ENCODE measurements around the gene PSMD13. TPM values are rescaled to one million over a fixed set of nuclear protein-coding genes. Genes with fewer than 3 reads are reported as not detected.

PSMD13 gene
- total RNA-seq, 1 experiment from 2014 or later, result 403 TPM

DNA sequence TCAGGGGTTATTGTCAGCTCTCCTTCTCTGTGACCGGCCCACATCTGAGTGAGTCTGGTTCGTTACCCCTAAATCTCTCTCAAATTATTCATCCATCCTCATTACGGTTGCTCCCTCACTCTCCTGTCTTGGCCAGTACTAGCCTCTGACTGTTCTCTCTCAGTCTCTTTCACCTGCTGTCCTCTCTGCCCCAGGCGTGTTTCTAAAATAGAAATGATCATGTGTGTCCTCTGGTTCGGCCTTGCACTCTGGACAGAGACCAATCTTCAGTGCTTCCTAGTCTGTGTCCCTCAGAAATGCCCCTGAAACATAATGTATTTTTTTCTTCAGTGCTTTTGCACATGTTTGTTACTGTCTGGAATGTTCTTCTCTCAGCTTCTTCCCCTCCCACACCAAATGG lies 4.9 kb downstream of the PSMD13 start:
- no peak for DNase-seq (ENCODE audit: low read depth)

DNA sequence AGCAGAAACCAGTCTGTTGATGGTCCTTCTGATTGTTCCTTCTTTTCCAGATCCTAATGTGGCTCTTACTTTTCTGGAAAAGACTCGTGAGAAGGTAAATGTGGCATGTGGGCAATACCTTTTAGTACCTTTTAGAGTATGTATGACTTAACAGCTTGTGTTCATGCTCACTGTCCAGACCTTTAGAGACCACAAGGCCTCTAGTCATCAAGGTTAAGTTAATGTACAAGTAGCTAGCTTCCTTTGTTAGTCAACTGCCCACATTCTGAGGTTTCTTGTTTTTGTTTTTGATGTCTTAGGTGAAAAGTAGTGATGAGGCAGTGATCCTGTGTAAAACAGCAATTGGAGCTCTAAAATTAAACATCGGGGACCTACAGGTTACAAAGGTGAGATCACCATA lies 7.6 kb downstream of the PSMD13 start:
- DNase-seq (ENCODE audit: low read depth), result no peak

- no peak for DNase-seq (ENCODE audit: low read depth)
These were observed 12.3 kb downstream of the PSMD13 start for GRCh38 chr11:249062-249461.

GRCh38 chr11:250274-250673 lies 13.5 kb downstream of the PSMD13 start:
- DNase-seq (ENCODE audit: low read depth), result no peak

DNA sequence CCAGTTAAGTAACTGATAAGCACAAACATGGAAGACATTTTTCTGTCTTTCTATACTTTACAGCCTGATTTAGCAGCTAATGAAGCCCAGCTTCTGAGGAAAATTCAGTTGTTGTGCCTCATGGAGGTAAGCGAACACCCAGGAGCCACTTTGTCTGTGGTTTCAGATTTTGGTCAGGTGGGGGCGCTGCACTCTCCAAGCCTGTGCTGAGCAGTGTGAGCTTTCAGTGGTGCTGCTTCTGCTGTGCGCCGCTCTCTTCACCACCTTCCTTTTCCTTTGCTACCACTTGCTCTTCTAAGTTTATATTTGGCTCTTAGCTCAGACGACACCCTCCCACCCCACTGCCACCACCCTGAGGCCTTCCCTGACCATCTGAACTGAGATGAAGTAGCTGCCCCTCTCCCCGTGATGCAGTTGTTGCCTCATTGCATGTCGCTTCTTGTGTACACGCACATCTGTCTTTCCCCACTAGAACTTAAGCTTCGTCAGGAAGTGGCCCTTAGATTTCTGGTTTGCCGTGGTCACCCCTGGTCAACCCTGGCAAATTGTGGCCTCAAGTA lies 14.0 kb downstream of the PSMD13 start:
- DNase-seq (ENCODE audit: low read depth), result peak; percentile 32

- DNase-seq (ENCODE audit: low read depth), result no peak
These were observed 14.8 kb downstream of the PSMD13 start for GRCh38 chr11:251550-251949.

DNA sequence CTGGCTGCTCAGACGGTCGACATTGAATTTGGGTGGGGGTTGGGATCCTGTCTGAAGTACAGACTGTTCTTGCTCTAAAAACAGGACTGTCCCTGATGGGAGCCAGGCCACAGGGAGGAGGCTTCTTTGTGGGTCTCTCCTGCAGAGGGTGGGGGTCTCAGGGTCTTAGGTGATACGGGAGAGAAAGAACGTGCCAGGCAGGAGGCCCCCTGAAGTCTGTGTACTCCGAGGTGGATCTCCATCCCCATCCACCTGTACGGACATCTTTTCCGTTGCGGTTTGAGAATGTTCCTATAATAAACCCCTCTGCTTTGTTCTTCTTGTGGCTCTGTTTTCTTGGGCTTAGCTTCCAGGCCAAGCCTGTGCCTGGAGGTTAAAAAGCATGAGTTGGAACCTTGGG lies 15.9 kb downstream of the PSMD13 start:
- DNase-seq (ENCODE audit: low read depth), result no peak

- no peak for DNase-seq (ENCODE audit: low read depth)
These were observed 16.5 kb downstream of the PSMD13 start for GRCh38 chr11:253160-253885.

- DNase-seq (ENCODE audit: low read depth), result no peak
These were observed 17.1 kb downstream of the PSMD13 start for GRCh38 chr11:253886-254270.

DNA sequence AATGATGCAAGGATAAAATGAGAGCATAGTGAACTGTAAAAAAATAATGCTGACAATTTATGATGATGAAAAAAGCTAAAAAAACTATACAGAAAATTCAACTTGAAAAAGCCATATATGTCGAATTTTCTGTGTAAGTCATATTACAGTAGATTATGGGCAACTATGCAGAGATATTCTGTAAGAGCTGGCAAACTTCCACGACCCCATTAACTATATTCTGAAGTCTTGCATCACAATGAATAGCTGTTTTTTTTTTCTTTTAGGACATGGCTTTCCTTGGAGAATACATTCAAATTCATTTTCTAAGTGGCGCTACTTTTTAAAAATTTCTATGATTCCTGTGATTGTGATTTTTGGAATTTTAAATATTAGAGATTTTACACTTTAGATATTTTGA lies 18.4 kb downstream of the PSMD13 start:
- DNase-seq (ENCODE audit: low read depth), result no peak

DNA sequence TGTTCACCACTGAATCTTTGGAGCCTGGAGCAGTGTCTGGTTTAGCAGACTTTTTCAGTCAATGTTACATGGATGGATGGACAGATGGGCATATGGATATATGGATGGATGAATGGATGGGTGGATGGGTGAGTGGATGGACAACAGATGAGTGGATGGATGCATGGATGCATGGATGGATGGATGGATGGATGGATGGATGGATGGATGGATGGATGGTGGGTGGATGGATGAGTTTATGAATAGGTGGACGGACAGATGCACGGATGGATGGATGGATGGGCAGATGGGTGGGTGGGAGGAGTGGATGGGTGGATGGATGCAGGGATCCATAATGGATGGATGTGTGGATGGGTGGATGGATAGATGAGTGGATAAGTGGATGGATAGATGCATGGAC lies 19.0 kb downstream of the PSMD13 start:
- no peak for DNase-seq (ENCODE audit: low read depth)

GRCh38 chr11:256952-257737 lies 20.4 kb downstream of the PSMD13 start:
- DNase-seq (ENCODE audit: low read depth), result no peak

DNA sequence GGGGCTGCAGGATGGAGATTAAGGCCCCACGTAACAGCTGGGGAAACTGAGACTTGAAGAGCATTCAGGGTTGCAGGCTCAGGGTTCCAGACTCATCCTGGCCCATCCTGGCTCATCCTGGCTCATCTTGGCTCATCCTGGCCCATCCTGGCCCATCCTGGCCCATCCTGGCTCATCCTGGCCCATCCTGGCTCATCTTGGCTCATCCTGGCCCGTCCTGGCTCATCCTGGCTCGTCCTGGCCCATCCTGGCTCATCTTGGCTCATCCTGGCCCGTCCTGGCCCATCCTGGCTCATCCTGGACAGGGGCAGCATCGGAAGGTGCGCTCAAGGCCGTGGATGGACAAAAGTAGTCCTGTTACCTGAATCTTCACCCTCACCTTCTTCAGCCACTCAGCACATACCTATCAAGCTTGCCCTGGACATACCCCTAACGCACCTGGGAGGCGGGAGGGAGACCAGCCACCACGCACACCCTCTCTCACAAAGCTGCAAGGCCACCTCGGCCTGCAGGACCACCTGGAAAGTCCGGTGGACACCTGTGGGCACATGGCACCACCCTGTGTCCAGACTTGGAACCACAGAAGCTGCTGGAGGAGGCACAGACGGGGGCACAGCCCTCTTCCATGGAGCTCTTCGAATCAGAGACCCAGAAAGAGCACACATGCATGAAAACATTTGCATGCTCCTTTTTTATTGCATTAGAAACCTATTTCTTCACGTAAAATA lies 21.2 kb downstream of the PSMD13 start:
- no peak for DNase-seq (ENCODE audit: low read depth)

DNA sequence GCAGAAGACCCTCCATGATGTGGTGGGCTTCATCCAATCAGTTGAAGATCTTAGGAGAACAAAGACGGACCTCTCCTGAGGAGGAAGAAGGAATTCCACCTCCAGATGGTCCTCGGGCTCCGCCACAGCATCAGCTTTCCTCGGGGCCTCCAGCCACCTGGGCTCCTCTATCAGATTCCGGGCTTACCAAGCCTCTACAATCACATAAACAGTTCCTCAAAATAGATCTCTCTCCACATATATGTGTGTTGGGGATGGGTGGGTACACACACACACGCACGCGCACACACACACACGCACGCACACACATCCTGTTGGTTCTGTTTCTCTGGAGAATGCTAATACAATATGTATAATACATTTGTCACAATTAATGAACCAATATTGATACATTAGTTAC lies 22.6 kb downstream of the PSMD13 start:
- DNase-seq (ENCODE audit: low read depth), result no peak

- no peak for DNase-seq (ENCODE audit: low read depth)
These were observed 24.8 kb downstream of the PSMD13 start for GRCh38 chr11:261624-262023.

DNA sequence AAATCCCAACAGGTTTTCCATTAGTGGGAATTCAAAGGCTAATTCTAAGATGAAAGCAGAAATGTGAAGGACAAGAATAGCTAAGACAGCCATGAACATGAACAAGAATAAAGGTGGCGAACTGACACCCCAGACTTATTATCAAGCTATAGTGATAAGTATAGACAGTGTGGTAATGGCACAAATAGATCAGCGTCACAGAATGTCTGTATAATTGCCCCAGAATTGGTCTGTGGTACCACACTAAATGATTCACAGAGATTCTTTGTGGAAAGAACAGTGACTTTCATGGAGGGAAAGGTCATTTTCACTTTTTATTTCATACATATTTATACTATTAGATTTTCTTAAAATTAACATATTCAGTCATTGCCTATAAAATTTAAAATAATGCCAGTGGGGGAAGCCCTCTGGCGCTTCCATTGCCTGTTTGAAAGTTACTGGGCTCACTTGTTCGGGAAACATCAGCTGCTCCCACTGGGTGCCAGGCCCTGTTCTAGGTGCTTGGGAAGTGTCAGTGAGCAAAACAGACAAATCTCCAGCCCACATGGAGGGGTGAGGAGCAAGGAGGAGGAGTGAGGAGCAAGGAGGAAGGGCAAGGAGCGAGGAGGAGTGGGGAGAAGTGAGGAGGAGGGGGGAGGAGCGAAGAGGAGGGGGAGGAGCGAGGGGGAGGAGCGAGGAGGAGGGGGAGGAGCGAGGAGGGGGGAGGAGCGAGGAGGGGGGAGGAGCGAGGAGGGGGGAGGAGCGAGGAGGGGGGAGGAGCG lies 30.1 kb downstream of the PSMD13 start:
- DNase-seq (ENCODE audit: low read depth), result no peak

- DNase-seq (ENCODE audit: low read depth), result no peak
These were observed 30.8 kb downstream of the PSMD13 start for GRCh38 chr11:267491-267994.

- DNase-seq (ENCODE audit: low read depth), result peak; percentile 52
These were observed 32.0 kb downstream of the PSMD13 start for GRCh38 chr11:268716-269145.

GRCh38 chr11:269146-269890 lies 32.5 kb downstream of the PSMD13 start:
- DNase-seq (ENCODE audit: low read depth), result no peak
